ENCODE measurements around the gene C10orf120. TPM values are rescaled to one million over a fixed set of nuclear protein-coding genes. Genes with fewer than 3 reads are reported as not detected.

C10orf120 gene
- total RNA-seq, 1 donor = not detected

DNA sequence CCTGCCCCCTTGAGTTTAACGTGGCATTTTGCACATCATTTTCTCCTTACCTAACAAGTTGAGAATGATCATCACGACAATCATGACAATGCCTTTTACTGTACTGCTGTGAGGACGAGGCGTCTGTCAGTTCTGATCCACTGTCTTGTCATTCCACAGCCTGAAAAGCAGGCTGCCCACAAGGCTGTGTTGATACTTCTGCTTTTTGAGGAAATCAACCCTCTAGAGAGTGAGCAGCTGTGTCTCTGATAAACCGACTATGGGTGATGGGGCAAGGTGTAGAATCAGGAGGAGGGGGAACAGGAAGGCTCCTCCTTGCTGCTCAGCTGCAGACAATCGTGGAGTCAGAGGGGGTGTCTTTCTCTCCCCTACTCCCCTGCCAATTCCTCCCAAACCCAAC is 30.6 kb upstream of the C10orf120 start:
- Histone ChIP-seq H3K79me2 (ENCODE audit: insufficient read depth, low read length) (no peaks in the 10 kb centered on the region), H3K4me3 (ENCODE audit: insufficient read depth, low read length) (no peak overlapping the region), H2AFZ (ENCODE audit: low read length) (no peak overlapping the region), H3K9me3 (ENCODE audit: low read depth, low read length) (no peaks in the 10 kb centered on the region), H4K20me1 (ENCODE audit: insufficient read depth, low read length) (no peaks in the 10 kb centered on the region), H3K27ac (ENCODE audit: low read depth, low read length) (no peak overlapping the region), H3K4me1 (ENCODE audit: insufficient read depth, low read length) (no peaks in the 10 kb centered on the region), H3K36me3 (ENCODE audit: insufficient read depth, low read length) (no peaks in the 10 kb centered on the region), H3K27me3 (ENCODE audit: insufficient read depth, low read length) (no peaks in the 10 kb centered on the region), H3K4me2 (ENCODE audit: insufficient read depth, low read length) (no peak overlapping the region)
- TF ChIP-seq, protein P1, sequence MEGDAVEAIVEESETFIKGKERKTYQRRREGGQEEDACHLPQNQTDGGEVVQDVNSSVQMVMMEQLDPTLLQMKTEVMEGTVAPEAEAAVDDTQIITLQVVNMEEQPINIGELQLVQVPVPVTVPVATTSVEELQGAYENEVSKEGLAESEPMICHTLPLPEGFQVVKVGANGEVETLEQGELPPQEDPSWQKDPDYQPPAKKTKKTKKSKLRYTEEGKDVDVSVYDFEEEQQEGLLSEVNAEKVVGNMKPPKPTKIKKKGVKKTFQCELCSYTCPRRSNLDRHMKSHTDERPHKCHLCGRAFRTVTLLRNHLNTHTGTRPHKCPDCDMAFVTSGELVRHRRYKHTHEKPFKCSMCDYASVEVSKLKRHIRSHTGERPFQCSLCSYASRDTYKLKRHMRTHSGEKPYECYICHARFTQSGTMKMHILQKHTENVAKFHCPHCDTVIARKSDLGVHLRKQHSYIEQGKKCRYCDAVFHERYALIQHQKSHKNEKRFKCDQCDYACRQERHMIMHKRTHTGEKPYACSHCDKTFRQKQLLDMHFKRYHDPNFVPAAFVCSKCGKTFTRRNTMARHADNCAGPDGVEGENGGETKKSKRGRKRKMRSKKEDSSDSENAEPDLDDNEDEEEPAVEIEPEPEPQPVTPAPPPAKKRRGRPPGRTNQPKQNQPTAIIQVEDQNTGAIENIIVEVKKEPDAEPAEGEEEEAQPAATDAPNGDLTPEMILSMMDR (IDR thresholded peaks at IDR 0.05; ENCODE audit: extremely low read depth, low read depth, low read length) = no peak
- DNase-seq (ENCODE audit: insufficient read length, low spot score, missing footprints) = no peak

DNA sequence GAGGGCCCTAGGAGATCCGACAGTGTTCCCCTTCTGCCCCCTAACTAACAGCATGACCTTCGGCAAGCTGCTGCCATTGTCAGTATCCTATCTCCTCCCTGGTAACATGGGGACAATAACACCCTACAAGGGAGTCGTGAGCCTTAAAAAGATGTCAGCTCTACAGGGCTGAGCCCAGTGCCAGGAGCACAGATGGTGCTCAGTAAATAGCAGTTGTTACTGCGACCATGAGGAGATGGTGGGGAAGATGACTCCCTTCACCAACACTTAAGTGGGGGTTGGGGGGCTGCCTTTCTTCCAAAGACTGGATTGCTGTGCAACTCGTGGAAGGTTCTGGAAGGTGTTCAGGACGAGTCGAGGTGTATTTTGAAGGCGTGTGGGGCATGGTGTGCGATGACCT is 29.5 kb upstream of the C10orf120 start:
- DNase-seq (ENCODE audit: insufficient read length, low spot score, missing footprints) = no peak
- H3K36me3 ChIP-seq (ENCODE audit: insufficient read depth, low read length) = no peaks in the 10 kb centered on the region
- H3K4me3 ChIP-seq (ENCODE audit: insufficient read depth, low read length) = no peak overlapping the region
- no peak overlapping the region for H2AFZ ChIP-seq (ENCODE audit: low read length)
- H4K20me1 ChIP-seq (ENCODE audit: insufficient read depth, low read length) = no peaks in the 10 kb centered on the region
- H3K27me3 ChIP-seq (ENCODE audit: insufficient read depth, low read length) = no peaks in the 10 kb centered on the region
- TF ChIP-seq, protein P1 (IDR thresholded peaks at IDR 0.05; ENCODE audit: extremely low read depth, low read depth, low read length) = no peak
- H3K9me3 ChIP-seq (ENCODE audit: low read depth, low read length) = no peaks in the 10 kb centered on the region
- no peak overlapping the region for H3K4me2 ChIP-seq (ENCODE audit: insufficient read depth, low read length)
- H3K4me1 ChIP-seq (ENCODE audit: insufficient read depth, low read length) = no peaks in the 10 kb centered on the region
- H3K27ac ChIP-seq (ENCODE audit: low read depth, low read length) = no peak overlapping the region
- no peaks in the 10 kb centered on the region for H3K79me2 ChIP-seq (ENCODE audit: insufficient read depth, low read length)

DNA sequence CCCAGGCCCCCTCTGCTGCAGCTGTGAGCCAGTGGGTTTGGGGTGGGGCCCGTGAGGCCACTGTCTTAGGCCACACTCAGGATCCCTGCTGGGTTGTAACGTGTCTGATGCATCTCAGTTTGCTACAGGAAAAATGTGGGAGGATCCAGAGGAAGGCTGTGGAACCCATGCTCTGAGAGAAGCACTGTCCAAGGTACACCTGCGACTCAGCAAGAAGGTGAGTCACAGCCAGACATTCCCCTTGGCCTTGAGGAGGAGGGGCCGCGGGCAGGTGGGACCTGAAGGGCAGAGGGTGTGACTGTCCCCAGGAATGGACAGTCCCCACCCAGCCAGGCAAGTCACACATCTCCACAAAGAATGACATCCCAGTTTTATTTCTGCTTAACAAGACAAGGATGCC is 27.8 kb upstream of the C10orf120 start:
- Histone ChIP-seq H3K4me2 (ENCODE audit: insufficient read depth, low read length) (no peak overlapping the region), H3K79me2 (ENCODE audit: insufficient read depth, low read length) (no peaks in the 10 kb centered on the region), H3K9me3 (ENCODE audit: low read depth, low read length) (no peaks in the 10 kb centered on the region), H3K27ac (ENCODE audit: low read depth, low read length) (no peak overlapping the region), H3K4me3 (ENCODE audit: insufficient read depth, low read length) (no peak overlapping the region), H3K27me3 (ENCODE audit: insufficient read depth, low read length) (peaks cover 5% of the 10 kb centered on the region), H3K36me3 (ENCODE audit: insufficient read depth, low read length) (no peaks in the 10 kb centered on the region), H3K4me1 (ENCODE audit: insufficient read depth, low read length) (no peaks in the 10 kb centered on the region), H4K20me1 (ENCODE audit: insufficient read depth, low read length) (no peaks in the 10 kb centered on the region), H2AFZ (ENCODE audit: low read length) (no peak overlapping the region)
- TF ChIP-seq, protein P1 (IDR thresholded peaks at IDR 0.05; ENCODE audit: extremely low read depth, low read depth, low read length) = no peak
- no peak for DNase-seq (ENCODE audit: insufficient read length, low spot score, missing footprints)

DNA sequence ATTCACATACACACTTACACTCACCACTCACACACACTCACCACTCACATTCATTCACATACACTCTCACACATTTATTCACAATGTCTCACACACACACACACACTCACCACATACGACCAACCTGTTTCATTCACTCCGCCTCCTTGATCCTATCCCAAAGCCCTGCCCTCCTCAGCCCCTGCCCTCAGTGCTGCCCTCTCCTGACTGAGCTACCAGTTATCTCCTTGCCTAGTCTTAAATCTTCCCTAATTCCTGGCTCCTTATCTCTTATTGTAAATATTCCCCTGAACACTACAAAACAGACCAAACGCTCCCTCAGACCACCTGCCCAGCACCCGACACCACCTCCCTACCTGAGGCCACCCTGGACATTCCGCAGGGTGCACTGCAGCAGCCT is 26.1 kb upstream of the C10orf120 start:
- Histone ChIP-seq H2AFZ (ENCODE audit: low read length) (no peak overlapping the region), H3K4me1 (ENCODE audit: insufficient read depth, low read length) (no peaks in the 10 kb centered on the region), H3K4me3 (ENCODE audit: insufficient read depth, low read length) (no peak overlapping the region), H3K27me3 (ENCODE audit: insufficient read depth, low read length) (peaks cover 5% of the 10 kb centered on the region), H3K27ac (ENCODE audit: low read depth, low read length) (no peak overlapping the region), H3K36me3 (ENCODE audit: insufficient read depth, low read length) (no peaks in the 10 kb centered on the region), H3K4me2 (ENCODE audit: insufficient read depth, low read length) (no peak overlapping the region), H3K9me3 (ENCODE audit: low read depth, low read length) (no peaks in the 10 kb centered on the region), H3K79me2 (ENCODE audit: insufficient read depth, low read length) (no peaks in the 10 kb centered on the region), H4K20me1 (ENCODE audit: insufficient read depth, low read length) (no peaks in the 10 kb centered on the region)
- no peak for DNase-seq (ENCODE audit: insufficient read length, low spot score, missing footprints)
- TF ChIP-seq, protein P1 (IDR thresholded peaks at IDR 0.05; ENCODE audit: extremely low read depth, low read depth, low read length) = no peak
